Measurements from ENCODE around the gene CNGA4. TPM values are rescaled to one million over a fixed set of nuclear protein-coding genes. Genes with fewer than 3 reads are reported as not detected.

CNGA4 gene
- total and polyA plus RNA-seq, 7 donors, result 0.16 to 0.55 TPM; not detected in 5

GRCh38 chr11:6249770-6250555, 11.1 kb downstream of the CNGA4 start:
- Histone ChIP-seq H3K27me3 (no peaks in the 10 kb centered on the region), H3K36me3 (no peaks in the 10 kb centered on the region), H3K4me3 (no peak overlapping the region), H3K27ac (peak overlapping the region in 3 of 4 donors; percentile 35 to 56 (median 54)), H3K9me3 (no peaks in the 10 kb centered on the region), H3K4me1 (peaks cover 0 to 23% (median 15%) of the 10 kb centered on the region in 4 donors)
- WGBS, 2 donors, result 9 to 60% methylated on average over 3 of the region's 3 CpGs
- intact Hi-C loops (cut with DNase I), result loop anchor here (2.0 kb wide), 2 partner anchors 15 to 65 kb away; partner anchors contain the start of gene FHIP1B
- DNase-seq, result no peak
- TF ChIP-seq POLR2A (IDR thresholded peaks at IDR 0.05), result no peak
- TF ChIP-seq CTCF (IDR thresholded peaks at IDR 0.05), result no peak
- TF ChIP-seq POLR2AphosphoS5 (IDR thresholded peaks at IDR 0.05), result no peak
- TF ChIP-seq EP300 (IDR thresholded peaks at IDR 0.05), result no peak

- Histone ChIP-seq H3K27ac (peak overlapping the region in 3 of 4 donors; percentile 67 to 79 (median 74)), H3K4me1 (peaks cover 0 to 23% (median 15%) of the 10 kb centered on the region in 4 donors), H3K4me3 (no peak overlapping the region), H3K27me3 (no peaks in the 10 kb centered on the region), H3K36me3 (no peaks in the 10 kb centered on the region), H3K9me3 (no peaks in the 10 kb centered on the region)
- TF ChIP-seq EP300 (IDR thresholded peaks at IDR 0.05) (no peak), POLR2A (IDR thresholded peaks at IDR 0.05) (no peak), CTCF (IDR thresholded peaks at IDR 0.05) (peak; percentile 86 to 96 (median 87)), POLR2AphosphoS5 (IDR thresholded peaks at IDR 0.05) (no peak)
- 45 to 62% methylated on average over 6 of the region's 6 CpGs for WGBS, 2 donors
- DNase-seq, result peak; percentile 86
- intact Hi-C loops (cut with DNase I), result loop anchor here (1.0 to 2.0 kb wide), 4 partner anchors 16 to 100 kb away; partner anchors contain the start of gene FHIP1B
Observed at GRCh38 chr11:6251120-6251733, 12.3 kb downstream of the CNGA4 start.

GRCh38 chr11:6251990-6252473, 13.1 kb downstream of the CNGA4 start:
- H3K27me3 ChIP-seq, result peaks cover 0 to 1% (median 0%) of the 10 kb centered on the region in 3 donors
- TF ChIP-seq POLR2AphosphoS5 (IDR thresholded peaks at IDR 0.05) (peak in 1 of 4 donors; percentile 13), EP300 (IDR thresholded peaks at IDR 0.05) (no peak)
- no peaks in the 10 kb centered on the region for H3K9me3 ChIP-seq
- peaks cover 0 to 23% (median 15%) of the 10 kb centered on the region in 4 donors for H3K4me1 ChIP-seq
- H3K27ac ChIP-seq, result peak overlapping the region; percentile 51 to 79 (median 70)
- H3K4me3 ChIP-seq, result no peak overlapping the region
- no peaks in the 10 kb centered on the region for H3K36me3 ChIP-seq
- no peak for DNase-seq
- intact Hi-C loops (cut with DNase I), result loop anchor here (1.0 to 2.0 kb wide), 4 partner anchors 17 to 99 kb away; partner anchors contain the start of gene FHIP1B
- WGBS, 2 donors, result 24 to 80% methylated on average over 6 of the region's 6 CpGs

- intact Hi-C loops (cut with DNase I), result no loop called here
- Histone ChIP-seq H3K36me3 (no peaks in the 10 kb centered on the region), H3K4me1 (peaks cover 0 to 23% (median 15%) of the 10 kb centered on the region in 4 donors), H3K4me3 (no peak overlapping the region), H3K27ac (peak overlapping the region in 1 of 4 donors; percentile 79), H3K9me3 (no peaks in the 10 kb centered on the region), H3K27me3 (peaks cover 1 to 13% (median 6%) of the 10 kb centered on the region in 3 donors)
- no peak for DNase-seq
- TF ChIP-seq POLR2A (IDR thresholded peaks at IDR 0.05) (no peak), EP300 (IDR thresholded peaks at IDR 0.05) (no peak), POLR2AphosphoS5 (IDR thresholded peaks at IDR 0.05) (no peak), CTCF (IDR thresholded peaks at IDR 0.05) (no peak)
- WGBS, 2 donors, result 58 to 77% methylated on average over 1 of the region's 1 CpG
Observed at GRCh38 chr11:6253197-6253596, 14.3 kb downstream of the CNGA4 start.

- no peak for DNase-seq
- Histone ChIP-seq H3K9me3 (no peaks in the 10 kb centered on the region), H3K36me3 (no peaks in the 10 kb centered on the region), H3K4me1 (peaks cover 0 to 17% (median 17%) of the 10 kb centered on the region in 4 donors), H3K27me3 (peaks cover 15 to 42% (median 32%) of the 10 kb centered on the region in 3 donors), H3K27ac (no peak overlapping the region), H3K4me3 (no peak overlapping the region)
- WGBS, 2 donors, result 74 to 86% methylated on average over 3 of the region's 3 CpGs
- TF ChIP-seq EP300 (IDR thresholded peaks at IDR 0.05) (no peak), POLR2AphosphoS5 (IDR thresholded peaks at IDR 0.05) (no peak), CTCF (IDR thresholded peaks at IDR 0.05) (no peak), POLR2A (IDR thresholded peaks at IDR 0.05) (no peak)
- intact Hi-C loops (cut with DNase I), result no loop called here
Observed at GRCh38 chr11:6258141-6258540, 19.3 kb downstream of the CNGA4 start.
